ENCODE results near the gene SAP30BP.

Gene SAP30BP

GRCh38 chr17:75635610-75636202 is 31.4 kb upstream of the SAP30BP start:
- no peaks in the 10 kb centered on the region for H3F3A ChIP-seq (ENCODE audit: control insufficient read depth, insufficient read depth)
- no peak overlapping the region for H3K4me2 ChIP-seq (ENCODE audit: low read length)
- H3K9me3 ChIP-seq (ENCODE audit: control insufficient read depth, insufficient read depth, low read length): no peaks in the 10 kb centered on the region
- no peaks in the 10 kb centered on the region for H3K27me3 ChIP-seq (ENCODE audit: control insufficient read depth, low read length)
- peaks cover 21% of the 10 kb centered on the region for H3K4me1 ChIP-seq (ENCODE audit: control insufficient read depth, low read length)
- H3K79me2 ChIP-seq (ENCODE audit: control insufficient read depth, low read length): no peaks in the 10 kb centered on the region; the same call in 1 of the 2 replicates
- no peak overlapping the region for H3K4me3 ChIP-seq (ENCODE audit: low read length)
- H3K27ac ChIP-seq (ENCODE audit: low read depth, low read length): no peak overlapping the region
- peaks cover 35% of the 10 kb centered on the region for H3K36me3 ChIP-seq (ENCODE audit: control insufficient read depth, low read length)
- no peaks in the 10 kb centered on the region for H4K20me1 ChIP-seq (ENCODE audit: control insufficient read depth, insufficient read depth, low read depth, low read length)
- no peaks in the 10 kb centered on the region for H3K9me2 ChIP-seq (replicated peaks; ENCODE audit: control insufficient read depth, low read length)
- no peak for TF ChIP-seq EZH2phosphoT487 (IDR thresholded peaks at IDR 0.05; ENCODE audit: borderline replicate concordance, low read length)

DNA sequence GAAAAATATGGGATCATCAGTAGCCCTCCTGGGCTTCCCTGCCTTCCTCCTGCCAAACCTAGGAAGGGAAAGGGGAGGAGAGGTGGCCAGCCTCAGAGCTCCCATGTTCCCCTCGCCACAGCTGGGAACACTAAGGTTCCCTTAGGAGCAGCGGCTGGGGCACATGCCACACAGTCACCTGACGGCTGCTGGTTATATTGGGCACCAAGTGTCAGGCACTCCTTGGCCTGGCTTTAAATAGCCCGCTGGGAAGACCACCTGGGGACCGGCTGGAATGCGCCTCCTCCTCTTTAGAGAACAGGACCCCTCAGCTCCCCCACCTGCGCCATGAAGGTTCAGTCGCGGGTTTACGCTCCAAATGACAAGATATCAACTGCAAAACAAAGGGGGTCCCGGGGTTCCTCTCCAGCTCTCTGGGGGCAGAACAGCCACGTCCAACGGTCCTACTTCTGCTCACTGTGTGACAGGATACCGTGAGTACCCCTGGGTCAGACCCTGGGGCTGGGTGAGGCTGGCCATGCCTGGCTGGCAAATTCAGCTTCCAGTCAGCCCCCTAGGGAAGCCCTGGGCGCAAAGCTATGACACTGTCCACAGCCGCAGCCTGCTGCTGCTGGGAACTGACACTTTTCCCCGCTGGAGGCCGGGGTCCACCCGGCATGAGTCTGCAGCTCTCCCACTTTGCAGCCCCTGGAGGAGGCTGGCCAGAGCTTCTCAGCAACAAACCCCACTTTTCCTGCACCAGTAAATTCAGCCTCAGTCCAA is 30.6 kb upstream of the SAP30BP start:
- no peak for TF ChIP-seq EZH2phosphoT487 (IDR thresholded peaks at IDR 0.05; ENCODE audit: borderline replicate concordance, low read length)
- TF ChIP-seq, protein P1, sequence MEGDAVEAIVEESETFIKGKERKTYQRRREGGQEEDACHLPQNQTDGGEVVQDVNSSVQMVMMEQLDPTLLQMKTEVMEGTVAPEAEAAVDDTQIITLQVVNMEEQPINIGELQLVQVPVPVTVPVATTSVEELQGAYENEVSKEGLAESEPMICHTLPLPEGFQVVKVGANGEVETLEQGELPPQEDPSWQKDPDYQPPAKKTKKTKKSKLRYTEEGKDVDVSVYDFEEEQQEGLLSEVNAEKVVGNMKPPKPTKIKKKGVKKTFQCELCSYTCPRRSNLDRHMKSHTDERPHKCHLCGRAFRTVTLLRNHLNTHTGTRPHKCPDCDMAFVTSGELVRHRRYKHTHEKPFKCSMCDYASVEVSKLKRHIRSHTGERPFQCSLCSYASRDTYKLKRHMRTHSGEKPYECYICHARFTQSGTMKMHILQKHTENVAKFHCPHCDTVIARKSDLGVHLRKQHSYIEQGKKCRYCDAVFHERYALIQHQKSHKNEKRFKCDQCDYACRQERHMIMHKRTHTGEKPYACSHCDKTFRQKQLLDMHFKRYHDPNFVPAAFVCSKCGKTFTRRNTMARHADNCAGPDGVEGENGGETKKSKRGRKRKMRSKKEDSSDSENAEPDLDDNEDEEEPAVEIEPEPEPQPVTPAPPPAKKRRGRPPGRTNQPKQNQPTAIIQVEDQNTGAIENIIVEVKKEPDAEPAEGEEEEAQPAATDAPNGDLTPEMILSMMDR (IDR thresholded peaks at IDR 0.05; ENCODE audit: low read depth, low read length, poor library complexity, severe bottlenecking): no peak
- Histone ChIP-seq H3K4me3 (ENCODE audit: low read length) (no peak overlapping the region), H3K4me2 (ENCODE audit: low read length) (no peak overlapping the region)

GRCh38 chr17:75637143-75637538 is 30.0 kb upstream of the SAP30BP start:
- H3K36me3 ChIP-seq (ENCODE audit: control insufficient read depth, low read length): peaks cover 33% of the 10 kb centered on the region
- H3F3A ChIP-seq (ENCODE audit: control insufficient read depth, insufficient read depth): no peaks in the 10 kb centered on the region

More for the DNA sequence above, 30.6 kb upstream of the SAP30BP start:
- no peaks in the 10 kb centered on the region for H3K9me2 ChIP-seq (replicated peaks; ENCODE audit: control insufficient read depth, low read length)
- peaks cover 21% of the 10 kb centered on the region for H3K4me1 ChIP-seq (ENCODE audit: control insufficient read depth, low read length)
- no peaks in the 10 kb centered on the region for H3F3A ChIP-seq (ENCODE audit: control insufficient read depth, insufficient read depth)
- H3K9me3 ChIP-seq (ENCODE audit: control insufficient read depth, insufficient read depth, low read length): no peaks in the 10 kb centered on the region
- no peaks in the 10 kb centered on the region; the same call in 1 of the 2 replicates for H3K79me2 ChIP-seq (ENCODE audit: control insufficient read depth, low read length)
- H3K27ac ChIP-seq (ENCODE audit: low read depth, low read length): no peak overlapping the region
- 0 out of 2 replicates have a peak, but pooled peaks cover under 1% of the 10 kb centered on the region for H4K20me1 ChIP-seq (ENCODE audit: control insufficient read depth, insufficient read depth, low read depth, low read length)
- H3K27me3 ChIP-seq (ENCODE audit: control insufficient read depth, low read length): no peaks in the 10 kb centered on the region
- H3K36me3 ChIP-seq (ENCODE audit: control insufficient read depth, low read length): peaks cover 34% of the 10 kb centered on the region

More at GRCh38 chr17:75637143-75637538, 30.0 kb upstream of the SAP30BP start:
- H4K20me1 ChIP-seq (ENCODE audit: control insufficient read depth, insufficient read depth, low read depth, low read length): 0 out of 2 replicates have a peak, but pooled peaks cover 2% of the 10 kb centered on the region
- H3K27me3 ChIP-seq (ENCODE audit: control insufficient read depth, low read length): no peaks in the 10 kb centered on the region
- H3K4me2 ChIP-seq (ENCODE audit: low read length): no peak overlapping the region
- H3K79me2 ChIP-seq (ENCODE audit: control insufficient read depth, low read length): no peaks in the 10 kb centered on the region; the same call in 1 of the 2 replicates
- H3K9me3 ChIP-seq (ENCODE audit: control insufficient read depth, insufficient read depth, low read length): no peaks in the 10 kb centered on the region
- peaks cover 21% of the 10 kb centered on the region for H3K4me1 ChIP-seq (ENCODE audit: control insufficient read depth, low read length)
- H3K4me3 ChIP-seq (ENCODE audit: low read length): no peak overlapping the region
- TF ChIP-seq EZH2phosphoT487 (IDR thresholded peaks at IDR 0.05; ENCODE audit: borderline replicate concordance, low read length): no peak
- TF ChIP-seq, protein P1 (IDR thresholded peaks at IDR 0.05; ENCODE audit: low read depth, low read length, poor library complexity, severe bottlenecking): no peak
- no peaks in the 10 kb centered on the region for H3K9me2 ChIP-seq (replicated peaks; ENCODE audit: control insufficient read depth, low read length)
- no peak overlapping the region for H3K27ac ChIP-seq (ENCODE audit: low read depth, low read length)
